ENCODE results near the gene POLN.

GRCh38 chr4:2273657-2274319 lies 31.9 kb upstream of the POLN start:
- no peak for TF ChIP-seq CTCF (conservative IDR thresholded peaks at IDR 0.05 in 1 of 2, IDR thresholded peaks at IDR 0.05 in 1 of 2; ENCODE audit: extremely low read depth in 1 of 2, insufficient read depth in 1 of 2, low read depth in 1 of 2, low read length in 2 of 2)
- TF ChIP-seq EZH2 (IDR thresholded peaks at IDR 0.05; ENCODE audit: borderline replicate concordance, low read length) = no peak
